ENCODE results near the gene CORO7.

Gene CORO7

DNA sequence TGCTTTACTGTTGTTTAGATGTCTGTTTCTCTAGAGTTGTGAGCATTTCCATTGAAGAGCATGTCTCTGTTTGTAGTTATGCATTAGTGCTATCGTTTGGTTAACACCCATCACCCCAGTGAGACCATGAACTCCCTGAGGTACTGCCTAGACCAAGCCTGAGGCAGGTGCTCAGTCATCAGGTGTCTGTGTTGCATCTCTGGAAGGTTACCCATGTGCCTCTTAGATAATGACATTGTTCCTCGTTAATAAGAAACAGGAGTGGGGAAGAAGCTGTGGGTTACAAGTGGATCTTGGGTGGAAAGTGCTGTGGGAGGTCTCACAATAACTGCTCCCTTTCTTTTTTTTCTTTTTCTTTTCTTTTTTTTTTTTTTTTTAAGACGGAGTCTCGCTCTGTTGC, 27.6 kb upstream of the CORO7 start:
- Histone ChIP-seq H2AFZ (ENCODE audit: low read depth, low read length) (no peak overlapping the region), H3K4me3 (ENCODE audit: low read depth in 1 of 2, low read length in 2 of 2) (no peak overlapping the region), H3K79me2 (ENCODE audit: insufficient read depth, low read length) (no peaks in the 10 kb centered on the region), H4K20me1 (ENCODE audit: insufficient read depth, low read length) (0 out of 2 replicates have a peak, but pooled peaks cover 10% of the 10 kb centered on the region), H3K4me1 (ENCODE audit: insufficient read depth, low read length) (no peaks in the 10 kb centered on the region), H3K9me3 (ENCODE audit: insufficient read depth, low read length, severe bottlenecking) (no peaks in the 10 kb centered on the region), H3K27ac (ENCODE audit: low read length) (no peak overlapping the region), H3K4me2 (ENCODE audit: insufficient read depth, low read length) (no peak overlapping the region), H3K9ac (ENCODE audit: low read depth, low read length) (no peak overlapping the region), H3K36me3 (ENCODE audit: insufficient read depth, low read length) (peaks cover 88% of the 10 kb centered on the region), H3K27me3 (ENCODE audit: insufficient read depth, low read length, poor library complexity) (no peaks in the 10 kb centered on the region)
- no peak for TF ChIP-seq EZH2 (IDR thresholded peaks at IDR 0.05; ENCODE audit: borderline replicate concordance, low read depth, low read length, severe bottlenecking)
- TF ChIP-seq, protein P1, sequence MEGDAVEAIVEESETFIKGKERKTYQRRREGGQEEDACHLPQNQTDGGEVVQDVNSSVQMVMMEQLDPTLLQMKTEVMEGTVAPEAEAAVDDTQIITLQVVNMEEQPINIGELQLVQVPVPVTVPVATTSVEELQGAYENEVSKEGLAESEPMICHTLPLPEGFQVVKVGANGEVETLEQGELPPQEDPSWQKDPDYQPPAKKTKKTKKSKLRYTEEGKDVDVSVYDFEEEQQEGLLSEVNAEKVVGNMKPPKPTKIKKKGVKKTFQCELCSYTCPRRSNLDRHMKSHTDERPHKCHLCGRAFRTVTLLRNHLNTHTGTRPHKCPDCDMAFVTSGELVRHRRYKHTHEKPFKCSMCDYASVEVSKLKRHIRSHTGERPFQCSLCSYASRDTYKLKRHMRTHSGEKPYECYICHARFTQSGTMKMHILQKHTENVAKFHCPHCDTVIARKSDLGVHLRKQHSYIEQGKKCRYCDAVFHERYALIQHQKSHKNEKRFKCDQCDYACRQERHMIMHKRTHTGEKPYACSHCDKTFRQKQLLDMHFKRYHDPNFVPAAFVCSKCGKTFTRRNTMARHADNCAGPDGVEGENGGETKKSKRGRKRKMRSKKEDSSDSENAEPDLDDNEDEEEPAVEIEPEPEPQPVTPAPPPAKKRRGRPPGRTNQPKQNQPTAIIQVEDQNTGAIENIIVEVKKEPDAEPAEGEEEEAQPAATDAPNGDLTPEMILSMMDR (IDR thresholded peaks at IDR 0.05; ENCODE audit: borderline replicate concordance, extremely low read depth, low read length, poor library complexity, severe bottlenecking), result no peak
- ATAC-seq (ENCODE audit: insufficient read depth, low read depth) (no peak), DNase-seq (no peak)

DNA sequence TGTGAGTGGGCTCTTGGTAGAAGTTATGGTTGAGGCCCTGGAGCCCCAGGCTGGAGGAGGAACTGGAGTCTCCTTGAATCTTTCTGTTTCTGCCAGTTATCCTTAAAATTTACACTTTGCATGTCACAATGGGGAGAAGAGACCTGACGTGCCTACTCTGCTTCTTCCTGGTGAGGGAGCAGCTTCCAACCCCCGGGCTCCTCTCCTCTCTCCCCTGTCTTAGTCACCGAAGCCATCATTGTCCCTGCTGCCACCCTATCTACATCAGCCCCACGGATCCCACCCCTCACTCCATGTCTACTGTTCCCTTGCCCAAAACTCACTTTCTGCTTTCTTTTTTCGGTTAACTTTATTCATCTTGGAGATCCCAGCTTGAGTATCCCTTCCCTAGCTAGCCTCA, 26.9 kb upstream of the CORO7 start:
- TF ChIP-seq EZH2 (IDR thresholded peaks at IDR 0.05; ENCODE audit: borderline replicate concordance, low read depth, low read length, severe bottlenecking), result no peak
- TF ChIP-seq, protein P1 (IDR thresholded peaks at IDR 0.05; ENCODE audit: borderline replicate concordance, extremely low read depth, low read length, poor library complexity, severe bottlenecking), result no peak
- Histone ChIP-seq H3K9ac (ENCODE audit: low read depth, low read length) (no peak overlapping the region), H4K20me1 (ENCODE audit: insufficient read depth, low read length) (0 out of 2 replicates have a peak, but pooled peaks cover 10% of the 10 kb centered on the region), H3K4me3 (ENCODE audit: low read depth in 1 of 2, low read length in 2 of 2) (no peak overlapping the region), H3K79me2 (ENCODE audit: insufficient read depth, low read length) (no peaks in the 10 kb centered on the region), H3K36me3 (ENCODE audit: insufficient read depth, low read length) (peaks cover 85% of the 10 kb centered on the region), H2AFZ (ENCODE audit: low read depth, low read length) (no peak overlapping the region), H3K4me1 (ENCODE audit: insufficient read depth, low read length) (no peaks in the 10 kb centered on the region), H3K4me2 (ENCODE audit: insufficient read depth, low read length) (no peak overlapping the region), H3K27me3 (ENCODE audit: insufficient read depth, low read length, poor library complexity) (no peaks in the 10 kb centered on the region), H3K9me3 (ENCODE audit: insufficient read depth, low read length, severe bottlenecking) (no peaks in the 10 kb centered on the region), H3K27ac (ENCODE audit: low read length) (no peak overlapping the region)
- no peak for ATAC-seq (ENCODE audit: insufficient read depth, low read depth)
- no peak for DNase-seq

DNA sequence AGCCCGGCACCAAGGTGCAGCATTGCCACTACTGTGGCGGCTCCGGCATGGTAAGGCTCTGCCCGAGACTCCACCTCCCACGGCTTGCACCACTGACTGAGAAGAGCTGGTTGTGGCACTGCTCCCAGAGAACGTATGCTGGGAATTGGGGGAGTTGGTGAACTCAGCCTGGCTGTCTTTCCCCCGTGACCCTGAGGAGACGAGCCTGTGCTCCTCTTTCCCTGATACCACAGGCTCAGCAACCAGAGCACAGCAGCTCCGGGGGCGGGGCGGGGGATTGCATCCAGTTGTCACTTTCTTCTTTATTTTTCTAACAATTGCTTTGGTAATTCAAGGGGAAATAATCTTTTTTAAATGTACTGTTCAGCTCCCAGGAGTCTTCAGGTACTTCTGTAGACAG, 26.0 kb upstream of the CORO7 start:
- no peaks in the 10 kb centered on the region for H3K27me3 ChIP-seq (ENCODE audit: insufficient read depth, low read length, poor library complexity)
- peaks cover 84% of the 10 kb centered on the region for H3K36me3 ChIP-seq (ENCODE audit: insufficient read depth, low read length)
- no peak overlapping the region for H3K4me3 ChIP-seq (ENCODE audit: low read depth in 1 of 2, low read length in 2 of 2)
- ATAC-seq (ENCODE audit: insufficient read depth, low read depth) (no peak), DNase-seq (no peak)
- no peak overlapping the region for H3K9ac ChIP-seq (ENCODE audit: low read depth, low read length)
- 0 out of 2 replicates have a peak, but pooled peaks cover 10% of the 10 kb centered on the region for H4K20me1 ChIP-seq (ENCODE audit: insufficient read depth, low read length)
- no peaks in the 10 kb centered on the region for H3K4me1 ChIP-seq (ENCODE audit: insufficient read depth, low read length)
- H3K27ac ChIP-seq (ENCODE audit: low read length), result no peak overlapping the region
- no peak overlapping the region for H3K4me2 ChIP-seq (ENCODE audit: insufficient read depth, low read length)
- TF ChIP-seq, protein P1 (IDR thresholded peaks at IDR 0.05; ENCODE audit: borderline replicate concordance, extremely low read depth, low read length, poor library complexity, severe bottlenecking), result no peak
- no peak for TF ChIP-seq EZH2 (IDR thresholded peaks at IDR 0.05; ENCODE audit: borderline replicate concordance, low read depth, low read length, severe bottlenecking)
- H3K79me2 ChIP-seq (ENCODE audit: insufficient read depth, low read length), result no peaks in the 10 kb centered on the region; the same call in 1 of the 2 replicates
- H3K9me3 ChIP-seq (ENCODE audit: insufficient read depth, low read length, severe bottlenecking), result no peaks in the 10 kb centered on the region
- no peak overlapping the region for H2AFZ ChIP-seq (ENCODE audit: low read depth, low read length)

DNA sequence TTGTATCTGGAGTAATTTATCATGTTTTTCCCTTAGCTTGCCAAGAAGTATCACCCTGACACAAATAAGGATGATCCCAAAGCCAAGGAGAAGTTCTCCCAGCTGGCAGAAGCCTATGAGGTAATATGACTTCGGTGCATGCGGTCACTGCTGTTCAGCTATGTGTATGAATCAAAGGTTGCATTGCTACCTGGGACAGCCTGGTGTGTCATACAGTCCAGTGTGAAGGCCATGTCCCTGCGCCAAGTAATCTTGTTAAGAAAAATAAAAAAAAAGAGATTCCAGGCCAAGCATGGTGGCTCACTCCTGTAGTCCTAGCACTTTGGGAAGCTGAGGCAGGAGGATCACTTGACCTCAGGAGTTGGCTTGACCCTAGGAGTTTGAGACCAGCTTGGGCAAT, 21.0 kb upstream of the CORO7 start:
- no peak for ATAC-seq (ENCODE audit: insufficient read depth, low read depth)
- peaks cover 9% of the 10 kb centered on the region for H3K79me2 ChIP-seq (ENCODE audit: insufficient read depth, low read length)

More for the DNA sequence above, 21.0 kb upstream of the CORO7 start:
- Histone ChIP-seq H3K9me3 (ENCODE audit: insufficient read depth, low read length, severe bottlenecking) (no peaks in the 10 kb centered on the region), H3K9ac (ENCODE audit: low read depth, low read length) (no peak overlapping the region), H4K20me1 (ENCODE audit: insufficient read depth, low read length) (0 out of 2 replicates have a peak, but pooled peaks cover 7% of the 10 kb centered on the region), H3K27ac (ENCODE audit: low read length) (no peak overlapping the region), H3K4me1 (ENCODE audit: insufficient read depth, low read length) (no peaks in the 10 kb centered on the region), H3K36me3 (ENCODE audit: insufficient read depth, low read length) (peaks cover 81% of the 10 kb centered on the region), H3K27me3 (ENCODE audit: insufficient read depth, low read length, poor library complexity) (no peaks in the 10 kb centered on the region), H3K4me2 (ENCODE audit: insufficient read depth, low read length) (no peak overlapping the region), H3K4me3 (ENCODE audit: low read depth in 1 of 2, low read length in 2 of 2) (no peak overlapping the region), H2AFZ (ENCODE audit: low read depth, low read length) (no peak overlapping the region)
- TF ChIP-seq, protein P1 (IDR thresholded peaks at IDR 0.05; ENCODE audit: borderline replicate concordance, extremely low read depth, low read length, poor library complexity, severe bottlenecking), result no peak
- no peak for TF ChIP-seq EZH2 (IDR thresholded peaks at IDR 0.05; ENCODE audit: borderline replicate concordance, low read depth, low read length, severe bottlenecking)
- DNase-seq, result no peak
